ENCODE data around the gene S1PR3.
"Not testable (repeated sequence)": the region's sequence is repeated elsewhere in the genome, so short reads cannot be mapped to it uniquely, and the experiment has no call there.

GRCh38 chr9:88941586-88941985 lies 49.7 kb upstream of the S1PR3 start:
- TF ChIP-seq CTCF (conservative IDR thresholded peaks at IDR 0.05; ENCODE audit: low read depth, low read length); EZH2 (IDR thresholded peaks at IDR 0.05; ENCODE audit: borderline replicate concordance, low read depth, low read length, poor library complexity, severe bottlenecking): not testable (repeated sequence)
